ENCODE results near the gene AP1S3.

DNA sequence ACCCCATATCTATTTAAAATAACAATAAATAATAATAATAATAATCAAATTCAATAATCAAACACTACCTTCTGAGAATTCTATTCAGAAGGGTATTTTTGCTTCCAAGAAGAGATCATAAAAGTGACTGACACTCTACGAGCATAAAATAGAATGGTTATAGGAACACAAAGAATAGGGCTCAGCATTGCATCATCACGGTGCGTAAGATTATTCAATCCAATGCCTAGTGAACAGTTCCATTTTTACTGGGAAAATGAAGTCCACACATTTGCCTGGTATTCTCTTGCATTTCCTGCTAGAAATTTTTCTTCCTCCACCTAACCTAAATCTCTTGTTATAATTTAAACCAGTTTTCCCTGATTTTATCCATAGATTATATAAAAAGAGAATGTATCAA, 55.8 kb downstream of the AP1S3 start:
- TF ChIP-seq EZH2phosphoT487 (IDR thresholded peaks at IDR 0.05; ENCODE audit: borderline replicate concordance, low read length), result no peak
- TF ChIP-seq, protein P1, sequence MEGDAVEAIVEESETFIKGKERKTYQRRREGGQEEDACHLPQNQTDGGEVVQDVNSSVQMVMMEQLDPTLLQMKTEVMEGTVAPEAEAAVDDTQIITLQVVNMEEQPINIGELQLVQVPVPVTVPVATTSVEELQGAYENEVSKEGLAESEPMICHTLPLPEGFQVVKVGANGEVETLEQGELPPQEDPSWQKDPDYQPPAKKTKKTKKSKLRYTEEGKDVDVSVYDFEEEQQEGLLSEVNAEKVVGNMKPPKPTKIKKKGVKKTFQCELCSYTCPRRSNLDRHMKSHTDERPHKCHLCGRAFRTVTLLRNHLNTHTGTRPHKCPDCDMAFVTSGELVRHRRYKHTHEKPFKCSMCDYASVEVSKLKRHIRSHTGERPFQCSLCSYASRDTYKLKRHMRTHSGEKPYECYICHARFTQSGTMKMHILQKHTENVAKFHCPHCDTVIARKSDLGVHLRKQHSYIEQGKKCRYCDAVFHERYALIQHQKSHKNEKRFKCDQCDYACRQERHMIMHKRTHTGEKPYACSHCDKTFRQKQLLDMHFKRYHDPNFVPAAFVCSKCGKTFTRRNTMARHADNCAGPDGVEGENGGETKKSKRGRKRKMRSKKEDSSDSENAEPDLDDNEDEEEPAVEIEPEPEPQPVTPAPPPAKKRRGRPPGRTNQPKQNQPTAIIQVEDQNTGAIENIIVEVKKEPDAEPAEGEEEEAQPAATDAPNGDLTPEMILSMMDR (conservative IDR thresholded peaks at IDR 0.05; ENCODE audit: low read depth, low read length), result no peak
- TF ChIP-seq EZH2 (IDR thresholded peaks at IDR 0.05; ENCODE audit: low read length, unreplicated experiment), result no peak

All from PC-3 (cell line).